ENCODE results near the gene PLD1.

PLD1 gene

GRCh38 chr3:171805687-171806086 is 4.6 kb downstream of the PLD1 start:
- no peak overlapping the region for H3K4me3 ChIP-seq (ENCODE audit: low read length)
- no peak for DNase-seq (ENCODE audit: low read depth, low spot score)

- no peak for DNase-seq (ENCODE audit: low read depth, low spot score)
- H3K4me3 ChIP-seq (ENCODE audit: low read length) = no peak overlapping the region
These were observed 5.5 kb downstream of the PLD1 start for GRCh38 chr3:171804618-171805389.

- H3K4me3 ChIP-seq (ENCODE audit: low read length) = no peak overlapping the region
- DNase-seq (ENCODE audit: low read depth, low spot score) = no peak
These were observed 7.2 kb downstream of the PLD1 start for GRCh38 chr3:171803044-171803443.

- DNase-seq (ENCODE audit: low read depth, low spot score) = no peak
- no peak overlapping the region for H3K4me3 ChIP-seq (ENCODE audit: low read length)
These were observed 7.7 kb downstream of the PLD1 start for GRCh38 chr3:171802590-171802956.

- no peak for DNase-seq (ENCODE audit: low read depth, low spot score)
- no peak overlapping the region for H3K4me3 ChIP-seq (ENCODE audit: low read length)
These were observed 8.3 kb downstream of the PLD1 start for GRCh38 chr3:171801738-171802589.

GRCh38 chr3:171799501-171799900 is 10.8 kb downstream of the PLD1 start:
- no peak for DNase-seq (ENCODE audit: low read depth, low spot score)
- H3K4me3 ChIP-seq (ENCODE audit: low read length) = no peak overlapping the region

- DNase-seq (ENCODE audit: low read depth, low spot score) = no peak
- no peak overlapping the region for H3K4me3 ChIP-seq (ENCODE audit: low read length)
These were observed 12.4 kb downstream of the PLD1 start for GRCh38 chr3:171797873-171798272.

- no peak for DNase-seq (ENCODE audit: low read depth, low spot score)
These were observed 13.0 kb downstream of the PLD1 start for GRCh38 chr3:171797265-171797679.

GRCh38 chr3:171796625-171797264 is 13.5 kb downstream of the PLD1 start:
- H3K4me3 ChIP-seq (ENCODE audit: low read length) = no peak overlapping the region
- DNase-seq (ENCODE audit: low read depth, low spot score) = no peak

More at GRCh38 chr3:171797265-171797679, 13.0 kb downstream of the PLD1 start:
- H3K4me3 ChIP-seq (ENCODE audit: low read length) = no peak overlapping the region

- no peak for DNase-seq (ENCODE audit: low read depth, low spot score)
- H3K4me3 ChIP-seq (ENCODE audit: low read length) = no peak overlapping the region
These were observed 17.8 kb downstream of the PLD1 start for GRCh38 chr3:171792531-171792930.

GRCh38 chr3:171791692-171792076 is 18.6 kb downstream of the PLD1 start:
- no peak overlapping the region for H3K4me3 ChIP-seq (ENCODE audit: low read length)

GRCh38 chr3:171790898-171791691 is 19.2 kb downstream of the PLD1 start:
- no peak overlapping the region for H3K4me3 ChIP-seq (ENCODE audit: low read length)
- no peak for DNase-seq (ENCODE audit: low read depth, low spot score)

More at GRCh38 chr3:171791692-171792076, 18.6 kb downstream of the PLD1 start:
- no peak for DNase-seq (ENCODE audit: low read depth, low spot score)

GRCh38 chr3:171790574-171790897 is 19.7 kb downstream of the PLD1 start:
- H3K4me3 ChIP-seq (ENCODE audit: low read length) = no peak overlapping the region
- no peak for DNase-seq (ENCODE audit: low read depth, low spot score)

GRCh38 chr3:171789759-171790505 is 20.4 kb downstream of the PLD1 start:
- no peak for DNase-seq (ENCODE audit: low read depth, low spot score)
- H3K4me3 ChIP-seq (ENCODE audit: low read length) = no peak overlapping the region

GRCh38 chr3:171788546-171789351 is 21.5 kb downstream of the PLD1 start:
- DNase-seq (ENCODE audit: low read depth, low spot score) = peak; percentile 20
- no peak overlapping the region for H3K4me3 ChIP-seq (ENCODE audit: low read length)

GRCh38 chr3:171786997-171787396 is 23.3 kb downstream of the PLD1 start:
- DNase-seq (ENCODE audit: low read depth, low spot score) = no peak
- H3K4me3 ChIP-seq (ENCODE audit: low read length) = no peak overlapping the region

GRCh38 chr3:171784937-171785336 is 25.3 kb downstream of the PLD1 start:
- DNase-seq (ENCODE audit: low read depth, low spot score) = no peak
- H3K4me3 ChIP-seq (ENCODE audit: low read length) = no peak overlapping the region

- DNase-seq (ENCODE audit: low read depth, low spot score) = no peak
These were observed 25.9 kb downstream of the PLD1 start for GRCh38 chr3:171784387-171784786.

More at GRCh38 chr3:171784387-171784786, 25.9 kb downstream of the PLD1 start:
- H3K4me3 ChIP-seq (ENCODE audit: low read length) = no peak overlapping the region
